Stimulated activated CD8-positive, alpha-beta memory T cell treated with anti-CD3 and anti-CD28 coated beads, Interleukin-7, amount 100 ng/mL, for 1 hour (primary cell): ENCODE data around the gene FADS1.

Experiments
- DNase-seq, 2 donors: peaks; one replicate each; pipeline ENCODE4 v3.0.0-alpha.2; 2020; ENCODE audit warnings: low read depth in 2 of 2

The FADS1 gene

GRCh38 chr11:61762223-61762615 is 54.6 kb downstream of the FADS1 start:
- DNase-seq: no peak

DNA sequence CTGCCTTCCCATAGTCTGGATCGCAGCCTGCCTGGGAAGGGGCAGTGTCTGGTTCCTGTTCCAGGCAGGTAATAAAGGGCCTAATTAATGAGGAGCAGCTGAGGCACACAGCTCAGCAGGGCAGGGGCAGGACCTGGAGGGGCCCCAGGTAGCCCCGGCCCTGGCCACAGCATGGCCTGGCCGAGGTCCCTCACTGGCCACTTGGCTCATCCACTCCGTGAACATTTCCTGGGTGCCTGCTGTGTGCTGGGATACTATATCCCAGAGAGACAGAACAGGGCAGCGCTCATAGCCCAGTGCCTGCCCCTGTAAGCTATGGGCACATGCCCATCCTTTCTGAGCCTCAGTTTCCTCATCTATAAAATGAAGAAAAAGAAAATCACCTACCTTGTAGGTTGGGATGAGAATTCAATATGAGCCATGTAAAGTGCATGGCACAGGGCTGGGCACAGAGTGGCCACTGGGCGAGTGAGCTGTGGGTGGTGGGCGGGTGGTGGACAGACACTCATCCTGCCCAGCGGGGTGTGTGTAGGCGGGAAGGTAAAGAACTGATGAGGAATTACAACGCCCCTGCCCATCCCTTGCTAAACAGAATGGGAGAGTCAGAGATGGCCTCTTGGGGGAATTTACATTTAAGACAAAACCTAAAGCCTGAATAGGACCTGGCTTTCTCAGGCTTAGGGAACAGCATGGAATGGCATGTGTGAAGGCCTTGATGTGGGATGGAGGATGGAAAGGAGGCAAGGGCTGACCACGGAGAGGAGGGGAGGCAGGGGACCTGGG is 55.2 kb downstream of the FADS1 start:
- DNase-seq: no peak

- DNase-seq: no peak
Measured at GRCh38 chr11:61760946-61761345, 55.9 kb downstream of the FADS1 start.

DNA sequence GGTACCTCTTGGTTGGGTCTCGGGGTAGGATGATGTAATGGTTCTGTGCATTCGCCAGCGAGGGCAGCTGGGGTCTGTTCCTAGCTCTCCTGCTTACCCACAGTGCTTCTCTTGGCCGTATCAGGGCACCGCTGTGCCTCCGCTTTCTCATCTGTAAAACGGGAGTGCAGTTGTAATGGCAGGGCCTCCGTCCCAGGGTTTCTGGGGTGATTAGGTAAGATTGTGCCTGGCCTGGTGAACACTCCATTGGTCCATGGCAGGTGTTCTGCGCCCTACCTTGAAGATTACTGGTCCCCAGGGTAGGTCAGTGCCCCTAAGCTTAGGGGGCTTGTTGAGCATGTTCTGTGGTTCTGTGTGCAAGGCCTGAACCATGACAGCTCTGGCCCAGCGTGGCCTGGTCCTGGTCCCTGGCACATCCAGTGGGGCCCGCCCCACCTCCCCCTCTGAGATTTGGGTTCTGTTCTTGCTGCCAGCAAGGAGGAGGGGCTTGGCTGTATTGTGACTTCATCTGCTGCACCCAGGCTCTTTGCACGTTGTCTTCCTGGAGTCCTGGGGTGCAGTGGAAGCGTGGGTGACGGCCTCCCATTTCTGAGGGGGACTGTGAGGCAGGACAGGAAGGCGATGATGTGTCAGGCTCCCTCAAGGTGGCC is 59.5 kb downstream of the FADS1 start:
- DNase-seq: no peak

DNA sequence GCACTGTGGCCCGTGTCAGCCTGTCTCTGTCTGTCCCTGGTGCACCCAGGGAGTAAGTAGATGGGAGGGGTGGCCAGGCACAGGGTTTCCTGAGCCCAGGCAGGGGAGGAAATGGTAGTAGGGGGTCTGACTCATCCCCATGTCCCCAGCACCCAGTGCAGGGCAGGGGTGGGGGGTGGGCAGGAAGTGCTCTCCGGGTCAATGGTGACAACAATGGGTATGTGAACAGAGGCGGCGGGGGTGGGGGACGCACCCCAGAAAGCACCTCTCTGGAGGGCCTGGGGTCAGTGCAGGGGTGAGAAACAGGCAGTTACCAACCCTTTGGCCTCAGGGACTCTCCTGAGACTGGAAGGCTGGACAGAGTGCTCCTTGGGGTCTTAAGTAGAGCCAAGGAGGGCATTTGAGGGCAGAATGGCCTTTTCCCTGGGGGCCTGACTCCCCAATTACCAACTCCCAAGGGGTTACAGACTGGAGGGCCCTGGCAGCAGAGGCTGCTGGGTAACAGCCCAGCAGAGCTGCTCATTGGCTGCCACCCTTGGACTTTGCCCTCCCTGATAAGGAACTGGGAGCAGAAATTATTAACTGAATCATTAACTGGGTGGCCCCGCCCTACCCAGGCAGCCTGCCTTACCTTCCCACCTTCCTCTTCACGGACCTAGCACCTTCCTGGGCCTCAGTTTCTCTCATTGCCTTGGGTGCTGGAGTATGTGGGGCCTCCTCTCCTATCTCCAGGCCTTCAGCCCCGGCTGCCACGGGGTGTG is 60.2 kb downstream of the FADS1 start:
- DNase-seq: peak in 1 of 2 donors; percentile 20

GRCh38 chr11:61756147-61756451 is 60.7 kb downstream of the FADS1 start:
- no peak for DNase-seq

DNA sequence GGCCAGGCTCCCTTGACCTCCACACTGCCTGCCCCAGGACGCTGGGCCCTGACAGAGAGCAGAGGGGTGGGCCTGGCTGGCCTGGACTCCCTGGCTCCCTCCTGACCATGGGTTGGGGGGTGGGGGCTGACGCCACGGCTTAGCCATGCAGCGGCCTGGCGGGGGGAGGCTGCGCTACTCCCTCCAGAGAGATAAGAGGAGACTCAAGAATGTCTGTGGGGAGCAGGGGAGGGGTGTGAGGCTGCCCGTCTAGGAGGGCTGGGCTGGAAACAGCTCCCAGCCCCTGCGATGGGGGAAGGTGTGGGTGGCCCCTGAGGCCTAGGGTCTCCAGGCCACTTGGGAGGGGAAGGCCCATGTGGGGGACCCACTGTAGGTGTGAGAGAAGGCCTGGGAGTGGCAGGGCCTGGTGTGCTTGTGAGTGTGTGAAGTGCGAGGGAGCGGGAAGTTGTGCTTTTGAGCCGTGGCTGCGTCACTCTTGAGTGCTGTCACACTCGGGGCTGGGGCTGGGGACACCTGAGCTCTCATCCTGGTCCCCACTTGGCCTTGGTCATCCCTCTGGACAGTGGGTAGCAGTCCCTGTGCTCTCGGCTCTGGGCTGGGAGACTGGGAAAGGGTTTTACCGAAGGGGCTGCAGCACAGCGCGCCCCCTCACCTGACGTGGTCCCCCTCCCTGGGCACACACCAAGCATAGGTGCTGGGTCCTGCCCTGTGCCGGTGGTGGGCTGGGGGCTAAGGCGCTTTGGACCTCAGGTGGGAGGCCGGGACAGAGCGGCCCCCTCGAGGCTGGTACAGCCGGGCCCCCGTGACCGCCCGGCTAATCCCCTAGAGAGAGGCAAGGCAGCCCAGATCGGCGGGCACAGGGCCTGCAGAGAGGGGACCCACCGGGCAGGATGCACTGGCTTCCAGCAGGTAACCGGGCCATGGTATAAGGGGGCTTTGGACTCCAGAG is 62.0 kb downstream of the FADS1 start:
- no peak for DNase-seq

DNA sequence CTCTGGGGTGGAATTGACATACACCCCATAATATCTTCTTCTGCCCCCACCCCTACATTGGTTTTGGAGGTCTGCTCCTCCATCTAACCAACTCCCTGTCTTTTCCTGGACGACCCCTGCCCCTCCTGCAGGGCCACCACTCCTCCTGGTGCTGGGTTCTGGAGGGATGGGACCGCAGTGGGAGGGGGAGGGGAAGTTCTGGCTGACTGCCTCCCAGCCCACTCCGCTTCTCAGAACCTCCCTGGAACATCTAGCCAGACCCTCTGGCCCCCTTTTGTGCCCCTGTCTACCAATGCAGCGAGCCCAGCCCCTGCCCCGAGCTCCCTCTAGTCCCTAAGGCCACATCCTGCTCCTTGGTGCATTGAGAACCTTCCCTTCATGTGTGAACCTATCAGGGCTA is 63.1 kb downstream of the FADS1 start:
- DNase-seq: no peak

DNA sequence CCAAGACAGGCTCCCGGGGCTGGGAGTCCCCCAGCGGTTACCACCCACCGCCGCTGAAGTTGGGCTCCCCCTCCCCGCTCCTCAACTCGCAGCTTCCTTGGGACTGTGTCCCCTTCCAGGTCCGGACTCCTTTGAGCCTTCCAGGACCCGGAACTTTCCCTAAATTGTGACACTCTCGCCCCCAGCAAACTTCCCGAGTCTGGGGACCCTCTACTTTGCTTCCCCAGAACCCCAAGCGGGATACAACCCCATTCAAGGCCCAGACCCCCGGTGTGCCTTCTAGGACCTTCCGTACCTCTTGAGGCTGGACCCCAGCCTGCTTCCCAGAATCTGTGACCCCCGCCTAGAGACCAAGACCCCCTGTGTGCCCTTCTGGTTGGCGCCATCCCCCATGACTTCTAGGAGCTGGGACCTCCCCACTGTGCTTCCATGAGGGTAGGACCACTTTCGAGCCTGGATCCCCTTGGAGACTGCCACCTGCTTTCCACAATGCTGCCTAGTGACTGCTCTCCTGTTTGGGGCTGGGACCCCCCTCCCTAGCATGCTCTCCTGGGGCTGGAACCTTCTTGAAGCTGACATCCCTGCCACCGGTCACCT is 63.8 kb downstream of the FADS1 start:
- DNase-seq: no peak

DNA sequence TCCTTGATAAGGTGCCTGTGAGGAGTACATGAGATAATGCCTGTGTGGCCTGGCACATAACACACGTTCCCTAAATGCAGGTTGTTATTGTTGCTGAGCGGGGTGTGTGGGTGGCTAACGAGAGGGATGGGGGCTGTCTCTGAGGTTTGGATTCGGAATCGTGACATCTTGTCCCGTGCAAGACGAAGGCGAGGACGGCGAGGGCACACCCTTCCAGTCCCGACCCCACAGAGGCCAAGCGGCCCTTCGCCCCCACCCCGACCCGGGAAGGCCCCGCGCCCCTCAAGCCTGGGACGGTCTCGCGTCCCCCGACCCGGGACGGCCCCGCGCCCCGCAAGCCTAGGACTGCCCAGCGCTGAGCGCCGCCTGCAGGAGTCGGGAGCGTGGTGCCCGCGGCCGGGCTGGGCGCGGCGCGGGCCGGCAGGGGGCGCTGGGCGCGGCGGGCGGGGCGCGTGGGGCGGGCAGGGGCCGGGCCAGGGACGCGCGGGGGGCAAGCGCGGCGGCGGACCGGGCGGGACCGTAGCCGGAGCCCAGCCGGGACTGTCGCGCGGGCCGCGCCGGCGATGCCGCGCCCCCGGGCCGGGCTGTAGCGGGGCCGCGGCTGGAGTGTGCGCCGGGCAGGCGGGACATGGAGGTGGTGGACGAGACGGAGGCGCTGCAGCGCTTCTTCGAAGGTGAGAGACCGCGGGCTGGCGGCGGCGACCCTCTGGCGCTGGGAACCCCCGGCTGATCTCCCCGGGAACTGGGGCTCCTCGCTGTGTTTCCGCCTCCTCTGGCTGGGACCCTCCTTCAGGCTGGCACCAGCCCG is 64.5 kb downstream of the FADS1 start, which contains the start of gene MYRF:
TSS of gene MYRF (plus strand) at position 520 of the 808 bp plus-strand sequence. CDS start at position 629, 109 bp downstream.
- peak; percentile 4 to 28 for DNase-seq

DNA sequence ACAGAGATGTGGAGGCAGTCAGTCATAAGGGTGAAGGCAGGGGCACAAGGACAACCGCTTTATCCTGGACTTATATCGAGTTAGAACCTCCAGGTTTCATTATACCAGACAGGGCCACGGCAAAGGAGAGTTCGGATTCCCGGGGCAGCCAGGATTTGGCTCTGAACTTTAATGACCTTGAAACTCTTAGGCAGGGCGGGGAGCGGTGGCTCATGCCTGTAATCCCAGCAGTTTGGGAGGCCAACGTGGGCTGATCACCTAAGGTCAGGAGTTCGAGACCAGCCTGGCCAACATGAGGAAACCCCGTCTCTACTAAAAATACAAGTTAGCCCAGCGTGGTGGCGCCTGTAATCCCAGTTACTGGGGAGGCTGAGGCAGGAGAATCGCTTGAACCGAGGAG is 65.4 kb downstream of the FADS1 start:
- no peak for DNase-seq

DNA sequence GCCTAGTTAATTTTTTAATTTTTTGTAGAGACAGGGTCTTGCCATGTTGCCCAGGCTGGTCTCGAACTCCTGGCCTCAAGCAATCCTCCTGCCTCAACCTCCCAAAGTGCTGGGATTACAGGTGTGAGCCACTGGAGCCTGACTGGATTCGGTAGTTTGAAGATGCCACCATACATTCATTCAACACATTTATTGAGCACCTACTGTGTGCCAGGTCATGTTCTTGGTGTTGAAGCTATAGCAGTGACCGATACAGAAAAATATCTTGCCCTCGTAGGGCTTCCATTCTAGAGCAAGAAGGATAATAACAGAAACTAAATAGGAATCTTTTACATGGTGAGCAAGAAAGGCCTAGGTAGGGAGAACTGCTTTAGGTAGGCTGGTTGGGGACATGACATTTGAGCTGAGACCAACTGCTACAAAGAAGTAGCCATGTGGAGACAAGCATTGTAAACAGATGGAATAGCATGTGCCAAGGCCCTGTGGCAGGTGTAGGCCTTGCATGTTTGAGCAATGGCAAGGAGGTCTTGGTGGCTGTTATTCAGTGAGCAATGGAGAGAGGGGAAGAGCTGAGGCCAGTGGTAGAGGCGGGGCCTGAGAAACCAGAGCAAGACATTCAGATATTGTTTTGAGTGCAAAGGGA is 66.1 kb downstream of the FADS1 start:
- DNase-seq: no peak
